ENCODE measurements around the gene ACKR2. TPM values are rescaled to one million over a fixed set of nuclear protein-coding genes. Genes with fewer than 3 reads are reported as not detected.

The ACKR2 gene
- total RNA-seq, 2 donors from 2014 or later: 17.0 to 20.6 TPM

DNA sequence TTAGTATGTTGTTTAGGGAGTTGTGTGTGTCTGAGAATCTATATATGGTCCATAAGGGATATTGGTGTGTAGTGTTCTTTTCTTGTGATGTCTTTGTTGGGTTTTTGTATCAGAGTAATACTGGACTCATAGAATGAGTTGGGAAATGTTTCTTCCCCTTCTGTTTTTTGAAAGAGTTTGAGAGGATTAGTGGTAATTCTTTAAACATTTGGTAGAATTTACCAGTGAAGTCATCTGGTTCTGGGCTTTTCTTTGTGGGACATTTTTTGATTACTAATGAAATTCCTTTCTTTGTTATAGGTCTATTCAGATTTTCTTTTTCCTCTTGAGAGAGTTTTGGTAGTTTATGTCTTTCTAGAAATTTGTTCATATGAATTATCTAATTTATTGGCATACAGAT is 16.9 kb downstream of the ACKR2 start:
- intact Hi-C loops (cut with DNase I): no loop called here

DNA sequence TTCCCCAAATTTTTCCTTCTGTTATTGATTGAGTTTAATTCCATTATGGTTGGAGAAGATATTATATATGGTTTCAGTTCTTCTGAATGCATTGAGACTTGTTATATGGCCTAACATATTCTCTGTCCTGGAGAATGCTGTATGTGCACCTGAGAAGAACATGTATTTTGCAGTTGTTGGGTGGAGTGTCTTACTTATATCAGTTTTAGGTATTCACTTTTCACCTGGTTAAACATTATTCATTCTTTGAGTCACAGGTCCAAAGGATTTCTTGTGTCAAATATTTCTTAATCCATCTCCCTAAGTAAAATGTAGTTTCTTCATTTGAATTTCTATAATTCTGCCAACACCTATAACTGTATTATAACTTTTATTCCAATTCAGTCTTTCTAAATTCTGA is 17.8 kb downstream of the ACKR2 start:
- DNase-seq (ENCODE audit: low spot score): no peak
- intact Hi-C loops (cut with DNase I): no loop called here

More for the DNA sequence above, 16.9 kb downstream of the ACKR2 start:
- no peak for DNase-seq (ENCODE audit: low spot score)

DNA sequence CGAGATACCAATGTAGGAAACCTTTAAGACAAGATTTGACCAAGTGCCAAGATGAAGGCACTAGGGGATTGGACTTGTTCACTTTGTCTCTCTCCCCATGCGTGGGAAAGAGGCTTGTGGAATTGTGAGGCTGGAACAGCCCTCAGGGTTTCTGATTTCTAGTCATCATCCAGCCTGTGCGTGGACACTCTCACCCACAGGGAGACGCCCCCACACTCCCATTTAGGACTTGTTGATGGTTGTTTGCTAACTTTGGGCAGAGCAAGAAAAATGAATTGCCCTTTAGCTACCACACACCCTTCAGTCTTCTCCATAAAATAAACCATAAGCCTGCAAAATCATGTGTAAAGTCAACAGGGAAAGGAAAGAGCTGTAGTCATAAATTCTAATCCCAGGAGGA is 18.4 kb downstream of the ACKR2 start:
- no peak for DNase-seq (ENCODE audit: low spot score)
- intact Hi-C loops (cut with DNase I): no loop called here

DNA sequence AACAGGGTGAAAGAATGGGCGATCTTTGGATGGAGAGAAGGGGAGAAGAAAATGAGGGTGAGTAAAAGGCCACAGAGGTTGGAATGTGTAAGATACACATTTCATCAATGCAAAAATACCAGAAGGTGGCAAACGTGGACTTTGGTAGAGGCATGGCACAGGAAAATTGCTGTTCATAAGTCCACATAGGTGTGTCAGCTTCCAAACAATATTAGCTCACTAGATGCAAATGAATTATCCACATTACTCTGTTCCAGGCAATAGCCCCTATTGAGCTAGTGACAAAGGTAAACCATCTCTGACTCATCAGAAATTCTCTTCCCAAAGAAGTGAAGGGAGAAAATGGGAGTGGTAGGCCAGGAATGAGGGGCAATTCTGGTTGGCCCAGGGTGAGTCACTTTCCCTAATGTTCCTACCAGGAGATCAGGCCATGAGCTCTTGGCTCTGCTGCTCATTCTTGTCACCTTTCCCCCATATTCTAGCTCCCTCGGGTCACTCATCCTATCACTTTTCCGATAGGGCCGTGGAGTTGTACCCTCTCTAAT is 19.9 kb downstream of the ACKR2 start:
- intact Hi-C loops (cut with DNase I): no loop called here
- DNase-seq (ENCODE audit: low spot score): no peak

DNA sequence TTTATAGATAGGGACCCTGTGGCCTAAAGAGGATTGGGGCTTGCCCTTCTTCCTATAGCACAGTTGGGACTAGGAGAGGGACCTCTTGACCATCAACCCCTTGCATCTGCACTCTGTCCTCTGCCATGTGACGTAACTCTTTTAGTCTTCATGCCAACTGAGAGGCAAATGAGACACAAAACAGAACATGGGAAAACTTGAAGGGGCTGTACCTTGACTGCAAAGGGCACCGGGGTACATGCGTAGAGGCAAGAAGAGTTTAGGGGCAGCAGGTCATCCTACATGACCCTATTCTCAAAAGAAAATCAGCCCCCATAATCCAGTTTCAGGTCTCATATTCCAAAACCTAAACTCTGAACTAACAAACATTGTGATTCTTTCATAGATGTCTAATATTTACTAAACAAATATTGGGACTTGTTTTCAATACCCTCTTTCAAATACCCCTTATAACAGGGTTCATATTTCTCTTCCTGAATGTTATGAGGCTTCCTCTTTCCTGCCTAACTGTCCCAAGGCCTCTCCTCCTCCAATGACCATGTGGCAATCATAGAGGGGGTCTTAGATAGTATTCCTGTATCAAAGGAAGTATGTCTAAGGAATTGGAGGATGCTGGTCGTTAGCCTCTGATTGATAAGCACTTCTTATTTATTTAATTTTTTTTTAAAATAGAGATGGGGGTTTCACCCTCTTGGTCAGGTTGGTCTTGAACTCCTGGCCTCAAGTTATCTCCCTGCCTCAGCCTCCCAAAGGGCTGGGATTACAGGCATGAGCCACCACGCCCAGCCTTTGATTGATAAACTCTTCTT is 20.6 kb downstream of the ACKR2 start:
- intact Hi-C loops (cut with DNase I): loop anchor here (2.0 to 5.0 kb wide), 2 partner anchors 51 to 52 kb away; no protein-coding TSS in a partner anchor
- no peak for DNase-seq (ENCODE audit: low spot score)

DNA sequence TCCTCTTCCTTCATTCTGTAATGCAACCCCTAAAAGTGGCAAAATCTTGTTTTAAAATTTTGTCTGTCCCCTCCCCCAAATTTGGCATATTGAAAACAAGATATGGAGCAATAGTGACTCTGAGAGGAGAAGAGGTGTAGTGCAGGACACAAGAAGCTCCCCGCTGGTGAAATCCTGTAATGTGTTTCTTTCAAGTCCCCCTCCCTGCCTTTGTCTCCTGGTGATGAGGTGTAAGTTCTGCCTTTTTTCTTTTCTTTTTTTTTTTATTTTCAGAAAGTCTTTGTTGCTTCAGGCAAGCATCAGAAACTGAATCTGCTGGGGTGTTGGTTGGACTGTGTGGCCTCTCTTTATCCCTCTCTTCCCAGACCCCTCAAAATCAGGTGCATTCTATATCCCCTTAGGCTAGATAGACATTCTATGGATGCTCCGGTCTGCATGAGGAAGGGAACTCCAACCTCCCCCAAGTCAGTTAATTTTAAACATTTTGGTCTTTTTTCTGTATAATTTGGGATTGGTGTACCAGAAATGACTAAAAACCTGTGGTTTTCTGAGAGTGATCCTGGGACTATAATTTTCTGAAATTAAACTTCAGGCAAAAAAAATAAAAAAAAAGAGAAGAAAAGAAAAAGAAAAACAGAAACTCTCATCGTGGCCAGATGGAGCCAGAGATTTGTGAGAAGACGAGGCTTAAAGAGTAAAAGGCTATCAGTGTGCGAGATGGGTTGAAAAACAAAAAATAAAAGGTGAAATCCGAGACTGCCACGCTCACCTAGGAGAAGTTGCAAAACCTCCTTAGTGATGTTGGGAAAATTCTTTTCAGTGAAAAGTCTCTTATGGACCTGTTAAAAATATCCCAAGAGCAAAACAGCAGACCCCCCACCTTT is 21.4 kb downstream of the ACKR2 start:
- intact Hi-C loops (cut with DNase I): loop anchor here (2.0 to 5.0 kb wide), 2 partner anchors 50 to 52 kb away; no protein-coding TSS in a partner anchor
- DNase-seq (ENCODE audit: low spot score): no peak

DNA sequence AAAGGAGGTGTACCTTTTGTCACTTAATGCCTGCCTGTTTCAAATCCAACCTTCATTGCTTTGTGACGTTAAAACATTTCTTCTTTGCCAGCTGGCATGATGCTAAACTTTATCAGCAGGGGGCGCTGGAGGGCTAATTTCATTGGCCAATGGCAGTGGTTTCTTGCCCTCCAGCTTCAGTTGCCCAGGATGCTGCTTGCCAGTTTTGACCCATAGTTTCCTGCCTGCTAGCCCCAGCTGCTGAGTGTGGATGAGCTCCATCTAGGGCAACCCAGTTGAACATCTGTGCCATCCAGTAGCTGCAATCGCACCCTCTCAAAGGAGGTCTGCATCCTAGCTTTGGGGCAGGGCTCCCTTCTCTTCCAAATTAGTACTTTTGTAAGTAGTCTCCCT is 22.1 kb downstream of the ACKR2 start:
- intact Hi-C loops (cut with DNase I): loop anchor here (2.0 to 5.0 kb wide), 2 partner anchors 49 to 51 kb away; no protein-coding TSS in a partner anchor

DNA sequence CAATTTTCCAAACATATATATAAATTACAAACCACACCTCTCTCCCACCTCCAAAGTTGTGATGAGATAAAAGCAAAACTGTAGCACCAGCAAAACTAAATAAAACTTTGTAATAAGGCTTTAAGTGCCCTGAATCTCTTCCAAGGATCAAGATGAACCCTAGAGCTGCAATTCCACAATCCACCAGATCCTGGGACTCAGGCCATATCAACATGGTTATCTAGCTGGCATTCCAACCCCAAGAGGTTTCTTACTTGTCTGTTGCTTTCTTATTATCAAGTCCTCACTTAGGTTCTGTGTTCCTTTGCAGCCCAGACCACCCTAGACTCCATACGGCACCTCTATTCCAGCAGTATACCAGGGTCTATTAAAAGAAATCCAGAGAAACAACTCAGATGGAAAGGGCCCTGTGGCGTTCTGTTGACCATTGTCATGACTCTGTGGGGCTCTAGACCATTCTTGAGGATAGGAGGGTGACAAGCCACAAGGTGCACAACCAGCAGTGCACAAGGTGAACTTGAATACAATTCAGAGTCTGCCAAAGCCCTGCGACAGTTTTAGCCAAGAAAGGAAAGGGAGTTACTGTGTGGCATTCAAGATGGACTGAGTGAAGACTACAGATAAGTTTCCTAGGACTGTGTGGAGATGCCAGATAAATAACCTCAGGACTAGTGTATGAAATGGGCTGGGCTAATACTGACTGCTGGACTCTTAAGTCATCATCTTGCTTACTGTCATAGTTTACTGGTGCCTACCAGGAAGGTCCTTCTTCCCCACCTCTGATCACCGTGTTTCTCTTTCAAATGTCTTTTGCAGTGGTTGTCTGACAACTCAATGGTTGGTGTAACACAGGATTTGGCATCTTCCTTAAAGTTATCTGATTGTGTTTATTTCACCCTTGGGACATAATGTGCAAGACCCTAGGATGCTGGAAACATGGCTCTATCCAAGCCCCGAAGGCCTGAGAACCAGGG is 27.2 kb downstream of the ACKR2 start:
- intact Hi-C loops (cut with DNase I): loop anchor here in 1 of 2 donors (5.0 kb wide), 1 partner anchor 54 kb away; no protein-coding TSS in a partner anchor
- no peak for DNase-seq (ENCODE audit: low spot score)

More for the DNA sequence above, 22.1 kb downstream of the ACKR2 start:
- DNase-seq (ENCODE audit: low spot score): peak; percentile 91

DNA sequence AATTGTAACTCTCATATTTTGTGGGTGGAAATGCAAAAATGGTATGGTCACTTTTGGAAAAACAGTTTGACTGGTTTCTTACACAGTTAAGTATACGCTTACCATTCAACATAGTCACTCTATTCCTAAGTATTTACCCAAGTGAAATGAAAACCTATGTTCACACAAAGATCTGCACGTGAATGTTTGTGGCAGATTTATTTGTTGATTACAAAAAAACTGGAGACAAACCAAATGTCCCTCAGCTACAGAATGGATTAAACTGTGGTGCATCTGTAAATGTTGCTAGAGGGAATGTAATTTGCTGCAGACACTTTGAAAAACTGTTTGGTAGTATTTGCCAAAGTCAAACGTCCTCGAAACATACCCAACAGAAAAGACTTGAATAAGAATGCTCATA is 29.3 kb downstream of the ACKR2 start:
- intact Hi-C loops (cut with DNase I): loop anchor here in 1 of 2 donors (5.0 kb wide), 1 partner anchor 56 kb away; no protein-coding TSS in a partner anchor

DNA sequence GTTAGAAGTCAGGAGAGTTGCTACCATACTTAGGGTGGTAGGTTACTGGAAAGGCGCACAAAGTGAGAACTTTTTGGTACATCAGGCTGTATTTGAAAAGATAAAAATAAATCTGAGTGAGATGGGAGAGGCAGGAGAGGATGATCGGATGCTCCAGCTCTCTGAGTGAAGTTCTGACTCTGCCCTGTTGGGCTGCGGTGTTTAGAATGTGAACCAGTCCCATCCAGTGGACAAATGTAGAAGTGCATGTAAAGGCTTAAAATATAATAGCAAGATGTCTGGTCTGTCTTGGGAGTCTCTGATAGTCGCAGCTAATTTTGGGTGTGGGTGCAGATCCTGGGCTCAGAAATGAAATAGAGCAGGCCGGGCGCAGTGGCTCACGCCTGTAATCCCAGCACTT is 30.4 kb downstream of the ACKR2 start:
- no peak for DNase-seq (ENCODE audit: low spot score)
- intact Hi-C loops (cut with DNase I): loop anchor here in 1 of 2 donors (5.0 kb wide), 1 partner anchor 57 kb away; no protein-coding TSS in a partner anchor

More for the DNA sequence above, 29.3 kb downstream of the ACKR2 start:
- no peak for DNase-seq (ENCODE audit: low spot score)

DNA sequence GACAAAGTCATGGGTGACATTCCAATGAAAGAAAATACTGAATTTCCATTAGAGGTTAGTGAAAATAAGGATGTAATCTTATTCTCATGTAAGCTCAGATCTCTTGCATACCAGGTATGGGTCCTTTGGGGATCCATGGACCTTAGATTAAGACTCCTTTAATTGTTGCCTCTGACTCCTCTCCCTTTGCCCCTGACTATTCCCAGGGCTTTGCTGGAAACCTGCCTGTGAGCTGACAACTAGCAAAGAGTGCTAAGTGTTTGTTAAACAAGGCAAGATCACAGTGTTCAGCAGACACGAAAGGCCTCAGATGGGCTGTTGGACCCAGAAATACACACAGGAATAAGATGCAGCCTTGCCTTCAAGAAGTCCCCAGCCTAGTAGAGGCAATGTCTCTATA is 32.1 kb downstream of the ACKR2 start:
- no peak for DNase-seq (ENCODE audit: low spot score)
- intact Hi-C loops (cut with DNase I): no loop called here

DNA sequence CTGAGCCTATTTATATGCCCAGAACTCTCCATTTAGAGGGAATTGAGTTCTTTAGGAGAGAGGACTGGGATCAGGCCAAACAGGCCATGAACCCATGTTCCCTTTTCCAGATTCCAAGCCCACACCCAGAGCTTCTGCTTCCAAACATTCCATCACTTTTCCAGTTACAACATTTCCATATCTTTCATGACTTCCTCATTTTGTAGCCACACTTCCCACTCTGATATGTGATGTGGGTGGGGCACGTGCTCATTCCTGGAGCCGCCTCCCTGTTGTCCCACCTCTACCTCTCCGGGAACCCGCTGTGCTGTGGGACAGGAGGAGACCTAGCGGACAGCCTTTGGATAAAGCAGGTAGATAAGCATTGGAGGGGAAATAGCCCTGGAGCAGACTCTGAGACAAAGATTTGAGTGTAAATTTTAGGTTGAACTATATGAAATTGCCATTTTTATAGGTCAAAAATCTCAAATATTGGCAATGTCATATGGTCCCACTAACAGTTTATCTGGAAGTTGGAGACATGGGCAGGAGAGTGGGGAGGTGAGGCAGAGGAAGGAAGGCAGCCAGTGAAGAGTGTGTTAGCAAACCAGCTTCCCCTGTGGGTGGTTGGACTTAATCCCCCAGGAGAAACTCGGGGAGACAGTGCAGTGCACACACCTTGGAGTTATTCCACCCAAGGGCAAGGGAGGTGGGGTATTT is 34.6 kb downstream of the ACKR2 start:
- intact Hi-C loops (cut with DNase I): no loop called here

DNA sequence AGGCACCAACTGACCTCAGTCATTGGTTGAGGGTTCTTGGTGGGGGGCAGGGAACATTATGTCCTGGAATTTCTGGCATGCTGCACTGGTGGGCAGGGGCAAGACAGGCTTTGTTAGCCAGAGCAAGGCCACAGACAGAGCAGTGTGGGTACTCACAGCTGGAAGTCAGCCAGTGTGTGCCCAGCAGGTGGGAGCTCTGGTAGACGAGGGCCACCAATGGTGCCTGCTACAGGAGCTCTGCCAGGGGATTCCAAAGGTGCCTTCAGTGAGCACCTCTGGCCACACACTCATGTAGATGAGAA is 35.1 kb downstream of the ACKR2 start:
- no peak for DNase-seq (ENCODE audit: low spot score)
- intact Hi-C loops (cut with DNase I): no loop called here

More for the DNA sequence above, 34.6 kb downstream of the ACKR2 start:
- no peak for DNase-seq (ENCODE audit: low spot score)

DNA sequence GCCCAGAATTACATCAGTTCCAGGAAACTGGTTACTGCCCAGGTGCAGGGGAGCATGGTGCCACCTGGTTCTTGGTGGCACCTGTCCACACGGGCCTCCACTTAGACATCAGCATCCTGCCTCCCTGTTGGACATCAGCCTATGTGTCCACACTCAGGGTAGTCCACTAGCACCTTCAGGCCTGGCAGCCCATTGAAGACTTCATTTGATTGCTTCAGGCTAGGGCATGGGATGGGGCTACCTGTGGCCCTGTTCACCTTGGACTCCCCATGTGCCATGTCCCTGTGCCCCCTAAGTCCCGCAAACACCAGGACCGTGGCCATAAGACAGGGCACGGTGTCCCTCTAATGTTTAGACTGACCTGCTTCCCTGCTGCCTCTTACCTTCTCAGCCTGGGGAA is 35.6 kb downstream of the ACKR2 start:
- intact Hi-C loops (cut with DNase I): no loop called here
- DNase-seq (ENCODE audit: low spot score): no peak

DNA sequence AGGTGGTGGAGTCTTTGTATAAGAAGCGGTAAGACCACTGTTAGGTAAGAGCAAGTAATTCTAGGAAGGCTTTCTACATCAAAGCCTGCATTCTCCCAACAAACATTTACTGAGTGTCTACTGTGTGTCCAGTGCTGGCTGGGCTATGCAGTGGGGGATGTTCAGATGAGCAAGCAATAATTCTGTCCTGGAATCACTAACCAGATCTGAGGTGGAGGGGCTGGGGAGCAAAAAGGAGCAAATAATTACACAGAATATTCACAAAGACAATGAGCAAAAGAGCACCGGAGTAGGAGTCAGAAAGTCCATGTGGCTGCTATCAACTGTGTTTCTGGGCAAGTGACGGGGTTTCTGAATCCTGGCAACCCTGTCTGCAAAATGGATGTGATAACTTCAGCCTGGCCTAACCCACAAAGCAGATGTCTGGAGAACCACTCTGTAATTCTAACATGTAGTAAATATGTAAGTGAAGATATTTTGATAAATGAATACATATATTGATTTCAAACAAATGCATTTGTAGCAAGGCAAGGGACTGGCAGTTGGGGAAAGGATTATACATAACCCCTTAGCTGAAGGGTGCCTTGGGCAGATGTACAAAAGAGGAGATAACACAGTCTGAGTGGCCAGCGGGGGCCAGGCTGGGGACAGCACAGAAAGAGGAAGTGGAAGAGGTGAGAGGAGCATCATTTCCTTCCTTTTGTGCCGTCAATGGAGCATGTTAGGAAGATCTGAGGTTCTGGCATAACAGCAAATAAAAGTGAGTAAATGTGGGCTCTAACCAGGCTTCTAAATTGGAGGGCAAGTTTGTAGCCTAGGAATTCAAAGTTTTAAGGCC is 37.7 kb downstream of the ACKR2 start:
- DNase-seq (ENCODE audit: low spot score): no peak
- intact Hi-C loops (cut with DNase I): no loop called here

DNA sequence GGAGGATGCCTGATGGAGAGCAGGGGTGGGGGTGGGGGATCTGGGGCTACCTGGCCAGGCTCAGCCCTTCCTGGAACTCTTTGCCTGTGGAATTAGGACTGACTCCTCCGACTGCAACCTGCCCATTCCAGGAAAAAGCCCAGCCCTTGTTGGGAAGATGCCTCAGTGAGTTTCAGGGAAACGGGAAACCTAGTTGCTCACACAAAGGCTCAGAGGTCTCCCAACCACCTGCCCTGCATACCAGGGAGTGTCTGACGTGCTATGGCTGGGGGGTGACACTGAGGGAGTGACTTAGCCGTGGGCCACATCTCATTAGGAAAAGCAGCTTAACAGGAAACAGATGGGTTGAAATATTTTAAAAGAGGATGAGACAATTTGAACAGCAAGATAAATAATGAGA is 38.5 kb downstream of the ACKR2 start:
- intact Hi-C loops (cut with DNase I): no loop called here
- DNase-seq (ENCODE audit: low spot score): peak; percentile 79

DNA sequence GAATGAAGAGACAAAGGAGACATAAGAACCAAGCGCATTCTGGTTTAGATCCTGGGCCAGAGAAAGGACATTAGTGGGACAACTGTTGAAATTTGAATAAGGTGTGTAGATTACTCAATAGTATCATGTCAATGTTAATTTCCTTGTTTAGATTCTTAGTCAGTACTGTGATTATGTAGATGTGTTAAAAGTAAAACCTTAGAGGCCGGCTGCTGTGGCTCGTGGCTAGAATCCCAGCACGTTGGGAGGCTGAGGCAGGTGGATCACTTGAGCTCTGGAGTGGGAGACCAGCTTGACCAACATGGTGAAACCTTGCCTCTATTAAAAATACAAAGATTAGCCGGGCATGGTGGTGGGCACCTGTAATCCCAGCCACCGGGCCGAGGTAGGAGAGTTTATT is 39.8 kb downstream of the ACKR2 start:
- intact Hi-C loops (cut with DNase I): no loop called here
- DNase-seq (ENCODE audit: low spot score): peak; percentile 35
